Motor neuron (in vitro differentiated cells): ENCODE data around the gene LDB2. TPM values are rescaled to one million over a fixed set of nuclear protein-coding genes. Genes with fewer than 3 reads are reported as not detected.

Experiments used
- ATAC-seq, 8 experiments: fragments of 200-7000 bp; cut with Tn5 transposase; replicated peaks in 6 of 8; 2 replicates each; pipeline ENCODE4 v1.8.0; 2021; ENCODE audit warnings: mild to moderate bottlenecking in 8 of 8, moderate library complexity in 8 of 8
- H3K27ac ChIP-seq, 2 donors: fragments of 250-450 bp; sonication (Bioruptor Pico); 2 replicates each; pipeline ENCODE4 v1.9.0; 2021; ENCODE audit warnings: antibody characterized with exemption in 2 of 2, mild to moderate bottlenecking in 2 of 2, moderate library complexity in 1 of 2
- H3K4me1 ChIP-seq, 2 donors: fragments of 250-450 bp; sonication (Bioruptor Pico); replicated peaks in 1 of 2; 2 replicates each; pipeline ENCODE4 v1.6.1; 2021; ENCODE audit warnings: antibody characterized with exemption in 2 of 2, mild to moderate bottlenecking in 2 of 2, moderate library complexity in 1 of 2
- H3K4me3 ChIP-seq, 5 donors: fragments of 250-450 bp; sonication (Bioruptor Pico); 2 replicates each; pipeline ENCODE4 v1.9.0; 2021; ENCODE audit warnings: antibody characterized with exemption in 5 of 5, mild to moderate bottlenecking in 5 of 5, moderate library complexity in 4 of 5
- WGBS, 10 experiments: fragments of 450-650 bp; shearing (Covaris generic); methylation state at CpG; one replicate each; pipeline ENCODE4 v1.0.0; 2022; 5-methylcytosine and 5-hydroxymethylcytosine counted together
- in situ Hi-C, 9 experiments: fragments of 400-800 bp; cut with MboI; loops; one replicate each; pipeline ENCODE4 v1.15.0; 2021; ENCODE audit warnings: low sequenced_read_pairs in 9 of 9, low pct_unique_long_range_greater_than_20kb in 2 of 9; ENCODE audit not compliant: unreplicated experiment in 9 of 9
- total RNA-seq, 8 experiments: library from RNA; unstranded; fragments of 300-600 nt; gene quantifications; 2 replicates each; pipeline versions ENCODE4 v1.2.3 to v1.2.4, GENCODE V29; 2022

Gene LDB2
- total RNA-seq, 8 experiments from 2014 or later = 5.8 to 107 (median 20.9) TPM

DNA sequence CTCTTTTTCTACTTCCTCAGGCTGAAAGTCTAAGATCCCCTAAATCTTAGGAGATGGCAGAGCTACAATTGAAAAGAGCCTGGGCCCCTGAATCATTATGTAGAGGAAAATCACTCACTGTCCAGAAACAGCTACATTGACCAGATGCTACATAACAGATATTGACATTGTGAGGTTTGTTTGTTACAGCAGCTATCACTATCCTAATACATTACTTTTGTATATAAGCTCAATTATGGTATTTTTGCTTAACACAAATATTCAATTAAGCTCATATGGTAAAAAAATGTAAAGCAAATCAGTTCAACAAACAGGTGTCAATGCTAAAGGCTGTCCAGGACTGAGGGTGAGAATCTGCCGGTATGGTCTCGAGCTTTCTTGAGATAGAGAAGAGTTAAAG lies 89.4 kb downstream of the LDB2 start:
- in situ Hi-C loops = no loop called here
- Histone ChIP-seq H3K4me1 (peaks cover 1 to 22% of the 10 kb centered on the region in 2 donors), H3K27ac (no peak overlapping the region), H3K4me3 (no peak overlapping the region)
- ATAC-seq = no peak
- WGBS, 10 experiments = 80 to 100% (median 94%) methylated on average over 1 to 2 of the region's 2 CpGs; no CpG with 5 or more reads in 5 of the 10 experiments

DNA sequence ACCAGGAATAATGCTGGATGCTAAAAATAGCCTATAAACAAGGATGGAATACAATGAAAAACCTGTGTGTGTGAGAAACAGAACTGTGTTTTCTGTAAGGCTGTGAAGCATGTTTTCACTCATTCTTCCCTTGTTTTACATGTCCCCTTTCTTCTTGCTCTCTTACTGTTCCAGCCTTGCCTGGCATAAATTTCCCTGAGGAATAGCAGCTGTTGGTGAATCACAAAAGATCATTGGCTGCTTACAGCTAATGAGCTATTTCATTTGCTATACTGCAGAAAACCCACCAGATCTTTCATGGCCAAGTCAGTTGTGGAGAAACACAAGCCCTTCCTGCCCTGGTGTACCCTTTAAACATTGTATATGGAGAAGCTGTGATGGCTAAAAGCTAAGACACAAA lies 91.1 kb downstream of the LDB2 start:
- in situ Hi-C loops = no loop called here
- ATAC-seq = peak in 2 of 8 experiments; percentile 18 to 24
- no peak overlapping the region for H3K27ac ChIP-seq

DNA sequence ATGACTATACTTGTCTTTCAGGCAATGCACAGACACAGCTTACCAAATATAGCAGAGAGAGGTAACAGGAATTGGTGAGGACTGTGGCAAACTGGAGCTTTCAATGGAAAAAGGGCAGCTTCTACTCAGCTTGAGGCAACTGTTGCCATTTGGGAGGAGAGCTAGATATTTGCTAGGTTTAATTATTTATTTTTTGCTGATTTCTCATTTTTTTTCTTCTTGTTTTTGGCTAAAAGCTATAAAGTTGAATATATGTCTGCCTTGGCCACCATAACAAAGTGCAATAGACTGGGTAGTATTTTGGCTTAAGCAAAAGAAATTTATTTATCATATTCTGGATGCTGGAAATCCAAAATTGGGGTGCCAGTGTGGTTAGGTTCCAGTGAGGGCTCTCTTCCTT lies 93.9 kb downstream of the LDB2 start:
- no peak overlapping the region for H3K4me3 ChIP-seq
- H3K4me1 ChIP-seq = peaks cover 0 to 11% of the 10 kb centered on the region in 2 donors
- in situ Hi-C loops = no loop called here
- no peak overlapping the region for H3K27ac ChIP-seq
- no peak for ATAC-seq

More for the DNA sequence above, 91.1 kb downstream of the LDB2 start:
- H3K4me1 ChIP-seq = peaks cover 0 to 21% of the 10 kb centered on the region in 2 donors
- no peak overlapping the region for H3K4me3 ChIP-seq

DNA sequence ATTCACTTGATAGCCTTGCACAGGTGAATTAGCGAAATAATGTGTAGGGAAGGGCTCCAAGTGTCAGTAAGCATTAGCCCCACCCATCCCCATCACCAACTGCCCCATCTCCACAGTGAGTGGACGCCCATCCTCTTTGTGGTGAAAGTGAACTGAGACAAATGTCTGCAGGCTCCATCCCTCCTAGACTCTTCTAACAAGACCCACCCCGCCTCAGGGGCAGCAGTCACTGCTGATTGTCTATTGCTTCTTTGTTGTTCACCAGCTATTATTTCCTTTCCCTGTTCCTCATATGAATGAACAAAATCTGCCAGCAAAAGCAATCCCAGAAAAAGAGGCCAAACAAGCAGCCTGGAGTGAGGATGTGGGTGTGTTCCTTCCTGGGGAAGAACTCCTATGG lies 96.4 kb downstream of the LDB2 start:
- WGBS, 10 experiments = 90 to 100% (median 100%) methylated on average over 1 to 3 of the region's 3 CpGs; no CpG with 5 or more reads in 7 of the 10 experiments
- in situ Hi-C loops = no loop called here
- no peak overlapping the region for H3K4me3 ChIP-seq
- no peaks in the 10 kb centered on the region for H3K4me1 ChIP-seq
- no peak overlapping the region for H3K27ac ChIP-seq
- ATAC-seq = no peak

DNA sequence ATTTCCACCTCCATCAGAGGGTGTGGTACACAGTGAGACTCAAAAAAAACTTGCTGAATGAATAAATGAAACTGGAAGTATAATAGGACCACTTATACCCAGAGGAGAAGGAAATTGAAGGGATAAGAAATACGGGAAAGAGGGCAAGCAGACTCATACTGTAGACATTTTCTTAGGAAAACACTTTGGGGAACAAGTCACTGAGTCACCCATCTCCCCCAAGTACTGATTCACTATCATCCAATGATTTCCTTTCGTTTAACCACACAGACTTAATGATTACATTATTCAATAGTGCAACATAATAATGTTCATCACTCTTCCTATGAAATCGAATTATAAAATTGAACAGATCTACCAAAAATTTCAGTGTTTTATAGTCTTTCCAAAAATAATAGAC lies 97.1 kb downstream of the LDB2 start:
- in situ Hi-C loops = no loop called here
- 50 to 100% (median 83%) methylated on average over 1 to 3 of the region's 3 CpGs; no CpG with 5 or more reads in 1 of the 10 experiments for WGBS, 10 experiments
- H3K4me1 ChIP-seq = no peaks in the 10 kb centered on the region

DNA sequence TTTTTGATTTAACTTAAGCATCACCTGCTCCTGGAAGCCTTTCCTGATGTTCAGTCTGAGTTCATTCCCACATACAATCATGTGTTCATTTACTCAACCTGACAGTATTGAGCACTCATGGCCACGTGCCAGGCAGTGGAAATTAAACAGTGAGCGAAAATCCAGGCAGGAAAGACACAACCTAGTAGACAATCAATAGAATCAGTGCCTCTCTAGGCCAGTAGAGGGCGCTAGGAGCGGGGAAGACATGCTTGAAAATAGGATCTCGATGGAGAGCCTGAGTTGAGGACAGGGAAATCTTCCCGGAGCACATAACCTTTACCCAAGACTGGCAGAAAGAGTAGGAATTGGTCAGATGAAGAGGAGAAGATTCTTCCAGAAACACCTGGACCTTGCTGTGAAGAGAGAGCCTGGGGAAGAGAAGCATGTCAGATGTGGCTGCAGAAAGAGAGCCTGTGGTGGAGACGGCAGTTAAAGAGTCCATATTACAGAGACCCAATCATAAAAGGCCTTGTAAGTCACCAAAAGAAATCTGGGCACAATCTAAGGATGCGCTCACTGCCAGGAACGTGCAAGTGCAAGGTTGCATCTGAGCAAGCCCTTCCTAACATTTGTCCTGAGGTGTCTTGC lies 103.5 kb downstream of the LDB2 start:
- Histone ChIP-seq H3K4me3 (no peak overlapping the region), H3K27ac (no peak overlapping the region), H3K4me1 (peaks cover 0 to 4% of the 10 kb centered on the region in 2 donors)
- 10 to 100% (median 46%) methylated on average over 1 to 7 of the region's 9 CpGs; no CpG with 5 or more reads in 1 of the 10 experiments for WGBS, 10 experiments
- in situ Hi-C loops = loop anchor here in 2 of 9 experiments (25.0 kb wide), 1 partner anchor 542 kb away; no protein-coding TSS in a partner anchor
- ATAC-seq = peak; percentile 31 to 86 (median 64)

More for the DNA sequence above, 97.1 kb downstream of the LDB2 start:
- no peak overlapping the region for H3K27ac ChIP-seq
- no peak for ATAC-seq
- H3K4me3 ChIP-seq = no peak overlapping the region

DNA sequence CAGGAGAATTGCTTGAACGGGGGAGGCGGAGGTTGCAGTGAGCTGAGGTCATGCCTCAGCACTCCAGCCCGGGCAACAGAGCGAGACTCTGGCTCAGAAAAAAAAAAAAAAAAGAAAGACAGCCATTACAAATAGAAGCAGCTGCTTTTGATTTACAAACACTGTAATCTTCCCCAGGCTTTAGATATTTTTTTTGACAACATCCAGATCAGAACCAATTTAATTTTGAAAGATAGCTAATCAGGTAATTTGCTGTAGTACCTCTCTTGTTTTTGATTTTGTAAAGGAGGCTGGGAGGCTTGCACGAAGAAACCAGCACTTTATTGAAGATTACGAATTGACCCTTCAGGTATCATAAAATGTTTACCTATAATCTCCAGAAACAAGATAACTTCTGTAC lies 107.0 kb downstream of the LDB2 start:
- peaks cover 0 to 4% of the 10 kb centered on the region in 2 donors for H3K4me1 ChIP-seq
- no peak for ATAC-seq
- in situ Hi-C loops = loop anchor here in 2 of 9 experiments (25.0 kb wide), 1 partner anchor 546 kb away; no protein-coding TSS in a partner anchor
- no peak overlapping the region for H3K27ac ChIP-seq
- H3K4me3 ChIP-seq = no peak overlapping the region
- WGBS, 10 experiments = 78 to 100% (median 90%) methylated on average over 2 to 6 of the region's 6 CpGs; no CpG with 5 or more reads in 3 of the 10 experiments

DNA sequence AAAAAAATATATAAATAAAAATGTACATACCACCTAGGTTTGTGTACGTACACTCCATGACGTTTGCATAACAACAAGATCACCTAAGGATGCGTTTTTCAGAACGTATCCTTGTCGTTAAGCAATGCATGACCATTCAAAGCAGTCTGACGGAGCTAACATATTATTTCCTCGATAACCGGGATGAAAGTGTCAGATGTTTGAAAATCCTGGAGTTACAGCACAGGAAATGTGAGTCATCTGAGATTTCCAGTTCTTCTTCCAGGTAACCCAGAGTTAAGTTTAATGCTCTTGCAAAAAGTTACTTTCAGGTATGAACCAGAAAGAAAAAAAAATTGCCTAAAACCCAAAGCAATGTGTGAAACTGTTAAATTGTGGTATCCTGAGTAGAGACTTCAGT lies 107.9 kb downstream of the LDB2 start:
- in situ Hi-C loops = loop anchor here in 2 of 9 experiments (25.0 kb wide), 1 partner anchor 547 kb away; no protein-coding TSS in a partner anchor
- Histone ChIP-seq H3K4me3 (no peak overlapping the region), H3K4me1 (peaks cover 0 to 4% of the 10 kb centered on the region in 2 donors), H3K27ac (no peak overlapping the region)
- no peak for ATAC-seq
- WGBS, 10 experiments = 80 to 100% (median 87%) methylated on average over 1 to 8 of the region's 8 CpGs

DNA sequence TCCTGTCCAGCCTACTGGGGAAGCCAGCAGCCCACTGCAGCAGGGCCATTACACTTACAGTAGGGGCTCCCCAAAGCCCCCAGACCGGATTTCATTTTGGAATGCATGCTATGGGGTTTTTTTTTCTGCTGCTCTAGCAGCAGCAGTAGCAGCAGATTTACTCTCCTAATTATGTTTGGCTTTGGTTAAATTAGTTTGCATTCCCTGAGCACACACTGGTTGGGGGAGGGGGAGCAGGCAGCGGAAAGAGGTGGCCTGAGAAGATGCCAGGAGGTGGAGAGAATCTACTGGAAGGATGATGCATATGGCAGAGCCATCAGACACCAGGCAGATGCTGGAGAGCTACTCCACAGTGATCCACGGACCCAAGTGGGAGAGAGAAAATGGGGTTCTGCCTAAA lies 109.6 kb downstream of the LDB2 start:
- Histone ChIP-seq H3K4me3 (no peak overlapping the region), H3K4me1 (peaks cover 0 to 2% of the 10 kb centered on the region in 2 donors), H3K27ac (no peak overlapping the region)
- no peak for ATAC-seq
- in situ Hi-C loops = loop anchor here in 2 of 9 experiments (25.0 kb wide), 1 partner anchor 548 kb away; no protein-coding TSS in a partner anchor
- WGBS, 10 experiments = 63 to 100% (median 80%) methylated on average over 1 to 3 of the region's 3 CpGs; no CpG with 5 or more reads in 3 of the 10 experiments

DNA sequence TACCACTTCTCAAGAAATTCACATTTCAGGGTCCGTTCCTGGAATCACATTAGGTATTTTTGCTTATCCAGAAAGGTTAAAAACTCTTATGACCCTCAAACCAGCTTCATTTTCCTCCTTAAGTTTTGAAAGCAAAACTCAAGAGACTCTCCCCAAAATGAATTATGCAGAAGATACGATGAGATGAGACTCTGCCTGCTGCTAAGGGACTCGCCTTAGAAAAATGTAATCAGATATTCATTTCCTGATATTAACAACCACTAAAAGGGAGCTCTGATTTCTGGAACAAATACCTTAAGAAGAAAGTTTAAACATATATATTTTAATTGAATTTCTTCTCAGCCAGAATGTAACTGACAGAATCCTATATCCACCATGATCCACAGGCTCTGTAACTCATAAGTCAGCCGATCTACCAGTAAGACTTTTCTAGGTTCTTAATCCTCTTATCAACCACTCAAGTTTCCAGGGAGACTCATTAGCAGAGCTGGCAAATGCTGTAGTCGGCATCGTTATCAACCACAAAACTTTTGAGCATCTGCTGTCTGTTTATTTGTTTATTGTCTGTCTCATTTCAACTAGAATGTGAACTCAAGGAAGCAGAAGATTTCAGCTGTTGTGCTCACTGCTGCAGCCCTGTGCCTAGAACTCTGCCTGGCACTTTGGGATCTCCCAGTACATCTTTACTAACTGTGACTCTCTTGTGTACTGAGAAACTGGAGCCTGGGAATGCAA lies 112.5 kb downstream of the LDB2 start:
- Histone ChIP-seq H3K4me3 (no peak overlapping the region), H3K27ac (no peak overlapping the region), H3K4me1 (peaks cover 2 to 13% of the 10 kb centered on the region in 2 donors)
- WGBS, 10 experiments = 44 to 91% (median 84%) methylated on average over 1 to 6 of the region's 6 CpGs; no CpG with 5 or more reads in 2 of the 10 experiments
- in situ Hi-C loops = loop anchor here in 2 of 9 experiments (25.0 kb wide), 1 partner anchor 551 kb away; no protein-coding TSS in a partner anchor
- peak in 2 of 8 experiments; percentile 46 to 58 for ATAC-seq

DNA sequence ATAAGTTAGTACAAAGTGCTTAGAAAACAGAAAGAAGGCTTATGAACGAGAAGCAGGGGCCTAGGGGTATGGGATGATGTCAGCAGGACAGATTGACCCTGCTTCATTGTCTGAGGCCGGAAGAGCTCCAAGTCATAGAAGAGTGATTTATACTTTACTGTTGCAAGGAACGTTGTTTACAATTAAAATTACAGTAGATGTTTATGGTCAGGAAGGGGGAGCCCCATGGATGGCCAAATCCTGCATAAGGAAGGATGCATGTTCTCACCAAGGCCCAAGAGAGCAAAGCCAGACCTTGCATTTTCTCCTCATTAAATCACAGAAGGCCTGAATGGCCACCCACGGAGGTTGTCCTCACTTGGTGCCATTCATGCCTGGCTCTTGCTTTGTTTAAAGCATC lies 115.3 kb downstream of the LDB2 start:
- in situ Hi-C loops = loop anchor here in 2 of 9 experiments (25.0 kb wide), 1 partner anchor 554 kb away; no protein-coding TSS in a partner anchor
- no peak overlapping the region for H3K27ac ChIP-seq
- H3K4me1 ChIP-seq = peaks cover 2 to 13% of the 10 kb centered on the region in 2 donors
- ATAC-seq = peak in 5 of 8 experiments; percentile 39 to 68 (median 66)
- H3K4me3 ChIP-seq = no peak overlapping the region
- WGBS, 10 experiments = 0 to 73% (median 48%) methylated on average over 1 to 4 of the region's 4 CpGs; no CpG with 5 or more reads in 1 of the 10 experiments

DNA sequence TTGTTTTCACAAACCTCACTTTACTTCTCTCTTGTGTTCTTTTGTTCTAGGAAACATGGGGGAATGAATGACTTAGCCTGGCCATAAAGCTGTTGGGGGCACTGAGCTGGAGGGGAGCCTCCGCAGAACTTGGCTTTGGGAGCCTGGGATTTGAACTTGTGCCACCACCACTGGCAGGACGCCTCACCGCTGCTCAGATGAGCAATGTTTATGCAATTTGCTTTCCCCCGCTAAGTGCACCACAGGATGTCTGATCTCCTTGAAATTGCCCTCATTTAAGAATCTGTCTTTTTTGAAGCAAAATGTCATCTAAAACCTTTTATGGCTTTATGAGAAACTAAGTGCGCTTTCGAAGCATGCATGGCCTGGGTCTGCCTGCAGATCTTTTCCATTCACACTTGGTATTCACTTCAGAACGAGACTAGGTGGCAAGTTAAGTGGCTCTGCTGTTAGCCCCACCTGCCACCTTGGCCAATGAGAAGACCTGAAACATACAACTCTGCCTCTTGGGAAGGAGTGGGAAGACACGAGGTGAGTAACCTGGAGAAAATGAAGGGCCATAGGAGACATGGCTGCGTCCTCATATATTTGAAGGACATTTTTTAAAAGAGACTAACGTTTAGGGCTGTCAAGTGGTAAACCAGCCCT lies 119.3 kb downstream of the LDB2 start:
- ATAC-seq = no peak
- in situ Hi-C loops = loop anchor here in 2 of 9 experiments (25.0 kb wide), 1 partner anchor 558 kb away; no protein-coding TSS in a partner anchor
- no peak overlapping the region for H3K27ac ChIP-seq
- H3K4me3 ChIP-seq = no peak overlapping the region
- WGBS, 10 experiments = 70 to 100% (median 93%) methylated on average over 1 to 10 of the region's 10 CpGs; no CpG with 5 or more reads in 1 of the 10 experiments
- H3K4me1 ChIP-seq = peaks cover 2 to 10% of the 10 kb centered on the region in 2 donors
